Smooth muscle cell (in vitro differentiated cells): Measurements from ENCODE around the gene EIF3D. TPM values are rescaled to one million over a fixed set of nuclear protein-coding genes. Genes with fewer than 3 reads are reported as not detected.

Source experiments
- DNase-seq: peaks from one replicate; lab custom pipeline; 2025; ENCODE audit not compliant: unreplicated experiment; lab: John Stamatoyannopoulos, UW
- H2AFZ ChIP-seq: fragments of 200-600 bp; sonication (generic); 2 replicates; pipeline ENCODE4 v1.6.0; 2016; ENCODE audit warnings: antibody characterized with exemption, low read depth, mild to moderate bottlenecking
- H3F3A ChIP-seq: fragments of 200-600 bp; sonication (generic); 2 replicates; pipeline ENCODE4 v1.6.0; 2017; ENCODE audit warnings: antibody characterized with exemption, low read depth
- H3K27ac ChIP-seq: fragments of 200-600 bp; sonication (generic); 2 replicates; pipeline ENCODE4 v1.5.1; 2016; ENCODE audit warnings: low read depth, mild to moderate bottlenecking
- H3K27me3 ChIP-seq: fragments of 200-600 bp; sonication (generic); 2 replicates; pipeline ENCODE4 v1.6.1; 2016; ENCODE audit warnings: low read depth, mild to moderate bottlenecking
- H3K36me3 ChIP-seq: fragments of 200-600 bp; sonication (generic); 2 replicates; pipeline ENCODE4 v1.5.1; 2016; ENCODE audit warnings: low read depth
- H3K4me1 ChIP-seq: fragments of 200-600 bp; sonication (generic); 2 replicates; pipeline ENCODE4 v1.5.1; 2016; ENCODE audit warnings: low read depth
- H3K4me2 ChIP-seq: fragments of 200-600 bp; sonication (generic); 2 replicates; pipeline ENCODE4 v1.6.0; 2016; ENCODE audit warnings: mild to moderate bottlenecking
- H3K4me3 ChIP-seq: fragments of 200-600 bp; sonication (generic); 2 replicates; pipeline ENCODE4 v1.5.1; 2016; ENCODE audit warnings: mild to moderate bottlenecking
- H3K79me2 ChIP-seq: fragments of 200-600 bp; sonication (generic); 2 replicates; pipeline ENCODE4 v1.6.0; 2016; ENCODE audit warnings: low read depth, mild to moderate bottlenecking
- H3K9ac ChIP-seq: fragments of 200-600 bp; sonication (generic); 2 replicates; pipeline ENCODE4 v1.6.0; 2016; ENCODE audit warnings: low read depth
- H3K9me3 ChIP-seq: fragments of 200-600 bp; sonication (generic); replicated peaks from 2 replicates; pipeline ENCODE4 v1.5.1; 2016; ENCODE audit warnings: low read depth
- H4K20me1 ChIP-seq: fragments of 200-600 bp; sonication (generic); 2 replicates; pipeline ENCODE4 v1.6.0; 2016; ENCODE audit warnings: low read depth
- WGBS: methylation state at CpG from one replicate; pipeline ENCODE4 v1.1.7; 2016; ENCODE audit warnings: low lambda C conversion rate; 5-methylcytosine and 5-hydroxymethylcytosine counted together
- polyA plus RNA-seq: library from polyadenylated mRNA; unstranded; fragments of >200 nt; fragmentation: Nextera tagmentation; extraction: Ambion mirVana; gene quantifications from 2 replicates; pipeline ENCODE4 v1.2.1, GENCODE V29; 2016
- total RNA-seq: library from RNA; depleted of rRNA; stranded (reverse); fragments of >200 nt; gene quantifications from 2 replicates; pipeline ENCODE4 v1.2.3, GENCODE V29; 2014
- TF ChIP-seq, protein P1 (sequence below): fragments of 200-600 bp; sonication (generic); IDR thresholded peaks from 2 replicates; pipeline ENCODE4 v1.5.1; 2017; ENCODE audit warnings: borderline replicate concordance, mild to moderate bottlenecking, antibody characterized with exemption; ENCODE audit not compliant: insufficient read depth, poor library complexity, severe bottlenecking

Gene EIF3D
- total and polyA plus RNA-seq, 2 experiments from 2014 or later: 82.7 to 258 TPM

DNA sequence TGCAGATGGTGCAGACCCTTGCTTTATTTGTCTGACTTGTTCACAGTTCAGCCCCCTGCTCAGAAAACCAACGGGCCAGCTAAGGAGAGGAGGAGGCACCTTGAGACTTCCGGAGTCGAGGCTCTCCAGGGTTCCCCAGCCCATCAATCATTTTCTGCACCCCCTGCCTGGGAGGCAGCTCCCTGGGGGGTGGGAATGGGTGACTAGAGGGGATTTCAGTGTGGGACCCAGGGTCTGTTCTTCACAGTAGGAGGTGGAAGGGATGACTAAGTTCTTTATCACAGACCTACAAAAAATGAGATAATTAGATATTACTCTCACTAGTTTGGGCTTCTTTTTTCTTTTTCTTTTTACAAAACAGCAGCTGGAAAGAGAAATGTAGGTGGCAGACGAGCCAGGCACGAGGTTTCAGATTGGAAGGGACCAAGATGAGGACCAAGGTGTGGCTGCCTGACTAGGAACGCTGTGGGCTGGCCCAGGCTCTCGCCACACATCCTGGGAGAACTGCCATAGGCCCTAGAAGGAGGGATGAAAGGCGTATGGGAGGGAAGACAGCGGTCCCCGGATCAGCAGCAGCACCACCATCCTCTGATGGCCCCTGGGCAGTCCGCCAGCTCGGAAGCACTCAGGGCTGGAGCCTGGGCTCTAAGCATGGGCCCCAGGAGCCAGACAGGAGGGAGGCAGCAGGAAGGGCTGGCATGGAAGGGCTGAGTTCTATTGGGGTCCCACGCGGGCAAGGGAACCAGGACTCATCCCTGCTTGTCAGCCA is 61.7 kb downstream of the EIF3D start:
- no peaks in the 10 kb centered on the region for H3K9me3 ChIP-seq
- no peak overlapping the region for H3K4me3 ChIP-seq
- no peaks in the 10 kb centered on the region for H4K20me1 ChIP-seq
- H3K36me3 ChIP-seq: no peaks in the 10 kb centered on the region
- H3K27ac ChIP-seq: peak overlapping the region; percentile 94
- TF ChIP-seq, protein P1, sequence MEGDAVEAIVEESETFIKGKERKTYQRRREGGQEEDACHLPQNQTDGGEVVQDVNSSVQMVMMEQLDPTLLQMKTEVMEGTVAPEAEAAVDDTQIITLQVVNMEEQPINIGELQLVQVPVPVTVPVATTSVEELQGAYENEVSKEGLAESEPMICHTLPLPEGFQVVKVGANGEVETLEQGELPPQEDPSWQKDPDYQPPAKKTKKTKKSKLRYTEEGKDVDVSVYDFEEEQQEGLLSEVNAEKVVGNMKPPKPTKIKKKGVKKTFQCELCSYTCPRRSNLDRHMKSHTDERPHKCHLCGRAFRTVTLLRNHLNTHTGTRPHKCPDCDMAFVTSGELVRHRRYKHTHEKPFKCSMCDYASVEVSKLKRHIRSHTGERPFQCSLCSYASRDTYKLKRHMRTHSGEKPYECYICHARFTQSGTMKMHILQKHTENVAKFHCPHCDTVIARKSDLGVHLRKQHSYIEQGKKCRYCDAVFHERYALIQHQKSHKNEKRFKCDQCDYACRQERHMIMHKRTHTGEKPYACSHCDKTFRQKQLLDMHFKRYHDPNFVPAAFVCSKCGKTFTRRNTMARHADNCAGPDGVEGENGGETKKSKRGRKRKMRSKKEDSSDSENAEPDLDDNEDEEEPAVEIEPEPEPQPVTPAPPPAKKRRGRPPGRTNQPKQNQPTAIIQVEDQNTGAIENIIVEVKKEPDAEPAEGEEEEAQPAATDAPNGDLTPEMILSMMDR: no peak
- no peaks in the 10 kb centered on the region for H3K27me3 ChIP-seq
- H3K4me1 ChIP-seq: peaks cover 7% of the 10 kb centered on the region
- H3F3A ChIP-seq: peaks cover 19% of the 10 kb centered on the region
- peaks cover 6% of the 10 kb centered on the region for H3K79me2 ChIP-seq
- H3K9ac ChIP-seq: peak overlapping the region; percentile 80
- 44% methylated on average over 14 of the region's 14 CpGs for WGBS
- no peak overlapping the region for H2AFZ ChIP-seq
- peak overlapping the region; percentile 79 for H3K4me2 ChIP-seq
- DNase-seq: peak; percentile 46

DNA sequence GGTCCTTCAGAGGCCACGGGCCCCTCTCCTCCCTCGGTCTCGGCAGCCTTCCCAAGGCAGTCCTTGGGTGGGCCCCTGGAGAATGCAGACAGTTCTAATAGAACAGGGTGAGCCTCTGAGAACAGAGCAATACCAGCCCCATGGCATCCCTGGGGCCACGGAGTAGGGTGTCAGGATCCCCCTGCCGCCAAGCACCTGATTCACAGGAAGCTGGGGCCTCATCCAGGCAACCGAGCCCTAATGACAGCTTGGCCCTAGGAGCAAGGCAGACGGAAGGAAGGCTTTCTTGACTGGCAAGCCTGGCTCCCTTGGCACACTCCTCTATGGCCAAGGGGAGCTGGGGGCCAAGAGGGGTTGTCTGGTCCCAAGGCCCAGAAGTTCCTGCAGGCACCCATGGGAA is 62.7 kb downstream of the EIF3D start:
- Histone ChIP-seq H4K20me1 (no peaks in the 10 kb centered on the region), H3K27me3 (no peaks in the 10 kb centered on the region), H3K4me3 (no peak overlapping the region), H3F3A (peaks cover 12% of the 10 kb centered on the region), H3K36me3 (no peaks in the 10 kb centered on the region), H2AFZ (no peak overlapping the region), H3K9ac (peak overlapping the region; percentile 80), H3K9me3 (no peaks in the 10 kb centered on the region), H3K4me1 (peaks cover 7% of the 10 kb centered on the region), H3K79me2 (peaks cover 6% of the 10 kb centered on the region), H3K4me2 (peak overlapping the region; percentile 79), H3K27ac (peak overlapping the region; percentile 94)
- DNase-seq: no peak
- TF ChIP-seq, protein P1: no peak
- 92% methylated on average over 7 of the region's 7 CpGs for WGBS

DNA sequence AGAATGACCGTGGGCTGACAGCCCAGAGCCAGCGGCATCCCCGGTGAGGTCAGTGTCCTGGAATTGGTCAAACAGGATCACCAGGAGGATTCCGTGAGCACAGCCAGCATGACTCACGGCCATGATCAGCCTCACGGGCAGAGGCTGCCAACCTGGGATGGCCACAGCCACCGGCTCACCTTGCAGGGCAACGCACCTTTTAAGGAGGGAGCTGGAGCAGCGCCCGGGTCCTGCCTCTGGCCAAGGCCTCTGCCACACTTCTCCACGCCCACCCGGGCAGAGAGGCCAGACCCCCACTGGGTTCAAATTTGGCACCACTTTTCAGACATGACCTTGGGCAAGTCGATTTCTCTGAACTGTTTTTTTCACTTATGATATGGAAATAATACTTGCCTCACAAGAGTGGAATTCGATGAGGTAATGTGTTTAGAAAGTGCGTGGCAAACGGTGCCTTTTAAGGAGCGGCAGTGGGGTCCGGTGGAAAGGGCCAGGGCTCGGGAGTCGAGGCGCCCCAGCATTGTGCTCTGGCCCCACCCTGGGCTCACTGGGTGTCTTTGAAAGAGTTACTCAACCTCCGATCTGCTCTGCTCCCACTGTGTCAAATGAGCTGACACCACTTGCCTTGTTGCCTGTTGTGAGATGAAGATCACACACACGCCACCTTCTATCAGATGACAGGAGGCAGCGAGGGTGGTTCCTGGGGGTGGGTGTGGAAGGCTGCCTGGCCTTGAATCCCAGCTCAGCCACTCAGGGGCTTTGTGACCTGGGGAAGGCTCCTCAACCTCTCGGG is 63.5 kb downstream of the EIF3D start:
- peaks cover 12% of the 10 kb centered on the region for H3F3A ChIP-seq
- H4K20me1 ChIP-seq: no peaks in the 10 kb centered on the region
- DNase-seq: no peak
- no peaks in the 10 kb centered on the region for H3K9me3 ChIP-seq
- 47% methylated on average over 25 of the region's 25 CpGs for WGBS
- H3K27ac ChIP-seq: peak overlapping the region; percentile 94
- H3K36me3 ChIP-seq: no peaks in the 10 kb centered on the region
- peak overlapping the region; percentile 80 for H3K9ac ChIP-seq
- H3K4me1 ChIP-seq: peaks cover 7% of the 10 kb centered on the region
- H3K4me2 ChIP-seq: peak overlapping the region; percentile 79
- H3K4me3 ChIP-seq: no peak overlapping the region
- no peaks in the 10 kb centered on the region for H3K27me3 ChIP-seq
- TF ChIP-seq, protein P1: no peak
- H3K79me2 ChIP-seq: peaks cover 6% of the 10 kb centered on the region
- no peak overlapping the region for H2AFZ ChIP-seq
